SK-N-SH (cell line): ENCODE data around the gene DEPP1.

ENCODE experiments used
- EP300 ChIP-seq, 2 experiments: IDR thresholded peaks; 2 replicates each; pipeline versions ENCODE4 v1.4.0 to v1.6.1; 2012; ENCODE audit warnings: borderline replicate concordance in 1 of 2, low read depth in 1 of 2, low read length in 1 of 2
- RCOR1 ChIP-seq: fragments of 150-350 bp; IDR thresholded peaks from 2 replicates; pipeline ENCODE4 v1.6.1; 2017; ENCODE audit warnings: antibody characterized with exemption, low read length
- YY1 ChIP-seq: IDR thresholded peaks from 2 replicates; pipeline ENCODE4 v1.4.0; 2012; ENCODE audit warnings: low read depth, mild to moderate bottlenecking
- TF ChIP-seq, protein P1 (sequence below): fragments of 200-600 bp; sonication (generic); IDR thresholded peaks from 2 replicates; pipeline ENCODE4 v1.6.1; 2017; ENCODE audit warnings: antibody characterized with exemption, mild to moderate bottlenecking, moderate library complexity

DNA sequence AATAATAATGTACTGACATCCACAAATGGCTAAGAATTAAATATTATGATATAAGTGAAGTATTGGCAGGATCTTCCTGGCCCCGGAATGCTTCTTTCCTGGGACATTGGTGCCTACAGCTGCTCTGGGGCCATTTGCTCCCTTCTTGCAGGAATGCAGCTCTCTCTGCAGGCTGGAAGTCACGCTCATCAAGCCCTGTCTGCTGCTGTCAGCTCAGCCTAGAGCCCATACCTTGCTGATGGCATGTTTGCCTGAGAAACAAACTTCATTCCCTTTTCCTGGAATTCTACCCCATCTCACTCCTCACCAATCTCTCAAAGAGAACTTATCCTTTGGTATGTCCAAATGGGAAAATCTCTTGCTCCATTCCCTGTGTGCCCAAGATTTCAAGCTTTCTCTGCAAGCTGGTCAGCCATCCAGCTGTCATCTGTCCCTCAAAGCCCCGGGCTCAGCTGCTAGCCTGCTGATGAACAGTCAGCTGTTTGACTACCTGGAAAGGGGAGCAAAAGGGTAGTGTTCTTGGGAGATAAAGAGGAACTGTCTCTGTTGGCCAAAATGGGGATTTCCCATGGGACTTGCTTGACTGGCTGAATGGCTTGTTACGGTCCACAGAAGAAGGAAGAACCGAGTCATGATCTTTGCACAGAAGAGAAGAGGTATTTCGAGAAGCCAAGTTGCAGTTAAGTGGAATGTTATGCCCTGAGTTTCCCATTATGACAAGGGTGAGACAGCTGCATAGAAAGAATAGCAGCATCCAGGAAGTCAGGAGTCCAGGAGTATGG, 31.0 kb downstream of the DEPP1 start:
- TF ChIP-seq RCOR1: no peak
- TF ChIP-seq, protein P1, sequence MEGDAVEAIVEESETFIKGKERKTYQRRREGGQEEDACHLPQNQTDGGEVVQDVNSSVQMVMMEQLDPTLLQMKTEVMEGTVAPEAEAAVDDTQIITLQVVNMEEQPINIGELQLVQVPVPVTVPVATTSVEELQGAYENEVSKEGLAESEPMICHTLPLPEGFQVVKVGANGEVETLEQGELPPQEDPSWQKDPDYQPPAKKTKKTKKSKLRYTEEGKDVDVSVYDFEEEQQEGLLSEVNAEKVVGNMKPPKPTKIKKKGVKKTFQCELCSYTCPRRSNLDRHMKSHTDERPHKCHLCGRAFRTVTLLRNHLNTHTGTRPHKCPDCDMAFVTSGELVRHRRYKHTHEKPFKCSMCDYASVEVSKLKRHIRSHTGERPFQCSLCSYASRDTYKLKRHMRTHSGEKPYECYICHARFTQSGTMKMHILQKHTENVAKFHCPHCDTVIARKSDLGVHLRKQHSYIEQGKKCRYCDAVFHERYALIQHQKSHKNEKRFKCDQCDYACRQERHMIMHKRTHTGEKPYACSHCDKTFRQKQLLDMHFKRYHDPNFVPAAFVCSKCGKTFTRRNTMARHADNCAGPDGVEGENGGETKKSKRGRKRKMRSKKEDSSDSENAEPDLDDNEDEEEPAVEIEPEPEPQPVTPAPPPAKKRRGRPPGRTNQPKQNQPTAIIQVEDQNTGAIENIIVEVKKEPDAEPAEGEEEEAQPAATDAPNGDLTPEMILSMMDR: no peak
- TF ChIP-seq YY1: no peak
- TF ChIP-seq EP300 (IDR thresholded peaks at IDR 0.05; ENCODE audit: borderline replicate concordance in 1 of 2, low read depth in 1 of 2, low read length in 1 of 2): no peak
